OCI-LY7 (cell line): ENCODE data around the gene GUCY1A2. TPM values are rescaled to one million over a fixed set of nuclear protein-coding genes. Genes with fewer than 3 reads are reported as not detected.

Source experiments
- BruUV-seq: library from RNA; stranded (reverse); fragments of 400-500 nt; replicated peaks from 2 replicates; lab custom pipeline; 2021; lab: Mats Ljungman, UMichigan
- CTCF ChIA-PET: fragments of 300-600 bp; sonication (Branson Sonifier 250); formaldehyde crosslinking; loops from one replicate; lab custom pipeline; 2022; ENCODE audit warnings: antibody characterized with exemption; ENCODE audit not compliant: unreplicated experiment; lab: Charles Lee
- POLR2A ChIA-PET: fragments of 300-600 bp; sonication (Branson Sonifier 250); formaldehyde crosslinking; loops from one replicate; lab custom pipeline; 2022; ENCODE audit warnings: antibody characterized with exemption; lab: Charles Lee
- DNase-seq: peaks from one replicate; pipeline ENCODE4 v3.0.0-alpha.2; 2015; ENCODE audit warnings: low spot score
- H2AFZ ChIP-seq: fragments of 200-600 bp; sonication (generic), shearing (Covaris generic); 2 replicates; pipeline ENCODE4 v1.6.1; 2014; ENCODE audit warnings: mild to moderate bottlenecking, antibody characterized with exemption, low read length, moderate library complexity
- H3K27ac ChIP-seq: fragments of 200-600 bp; sonication (generic); 2 replicates; pipeline ENCODE4 v1.5.1; 2014; ENCODE audit warnings: mixed run types, low read depth, mild to moderate bottlenecking, moderate library complexity, low read length, inconsistent platforms; ENCODE audit not compliant: poor library complexity, severe bottlenecking
- H3K36me3 ChIP-seq: fragments of 200-600 bp; sonication (generic); 2 replicates; pipeline ENCODE4 v1.6.1; 2014; ENCODE audit warnings: mild to moderate bottlenecking, antibody characterized with exemption, low read length, moderate library complexity, mixed read lengths; ENCODE audit not compliant: insufficient read depth
- H3K4me1 ChIP-seq: fragments of 200-600 bp; sonication (generic); 2 replicates; pipeline ENCODE4 v1.5.1; 2014; ENCODE audit warnings: mild to moderate bottlenecking, low read length; ENCODE audit not compliant: insufficient read depth, poor library complexity, severe bottlenecking
- H3K4me2 ChIP-seq: fragments of 200-600 bp; sonication (generic); 2 replicates; pipeline ENCODE4 v1.6.1; 2014; ENCODE audit warnings: mild to moderate bottlenecking, low read length
- H3K4me3 ChIP-seq: fragments of 200-600 bp; sonication (generic); 2 replicates; pipeline ENCODE4 v1.5.1; 2014; ENCODE audit warnings: mild to moderate bottlenecking, low read depth, low read length; ENCODE audit not compliant: poor library complexity, severe bottlenecking
- H3K79me2 ChIP-seq: fragments of 200-600 bp; sonication (generic); 2 replicates; pipeline ENCODE4 v1.6.1; 2016; ENCODE audit warnings: low read depth, mild to moderate bottlenecking, low read length, moderate library complexity, mixed read lengths; ENCODE audit not compliant: insufficient read depth
- H3K9me2 ChIP-seq: fragments of 200-600 bp; sonication (generic); 2 replicates; pipeline ENCODE4 v1.6.1; 2016; ENCODE audit warnings: mild to moderate bottlenecking, low read length, mixed read lengths; ENCODE audit not compliant: insufficient read depth
- H3K9me3 ChIP-seq: fragments of 200-600 bp; sonication (generic); 2 replicates; pipeline ENCODE4 v1.6.1; 2014; ENCODE audit warnings: mild to moderate bottlenecking, mixed run types, low read length, mixed read lengths
- H4K20me1 ChIP-seq: fragments of 200-600 bp; sonication (generic); 2 replicates; pipeline ENCODE4 v1.6.1; 2014; ENCODE audit warnings: mild to moderate bottlenecking, antibody characterized with exemption, low read length, moderate library complexity, mixed read lengths; ENCODE audit not compliant: insufficient read depth
- EZH2phosphoT487 ChIP-seq: fragments of 200-600 bp; sonication (generic); IDR thresholded peaks from 2 replicates; pipeline ENCODE4 v1.6.1; 2018; ENCODE audit warnings: low read depth, borderline replicate concordance, mild to moderate bottlenecking, mixed run types, antibody characterized with exemption, low read length, moderate library complexity, mixed read lengths
- intact Hi-C: fragments of 100-400 bp; cut with micrococcal nuclease; formaldehyde crosslinking; loops from one replicate; pipeline ENCODE4 v1.10.0; 2022; ENCODE audit not compliant: unreplicated experiment
- total RNA-seq, 2 experiments: library from RNA; depleted of rRNA in 1 of 2; stranded (reverse); fragments of >200 nt in 1 of 2; shearing (Covaris generic) in 1 of 2; gene quantifications; 2 replicates each; pipeline ENCODE4 v1.2.3, GENCODE V29; 2014 to 2022
- TF ChIP-seq, protein P1 (sequence below): fragments of 200-600 bp; sonication (generic); conservative IDR thresholded peaks from 2 replicates; pipeline ENCODE4 v1.5.1; 2014; ENCODE audit warnings: mild to moderate bottlenecking, antibody characterized with exemption, low read length, moderate library complexity, mixed read lengths

The GUCY1A2 gene
- total RNA-seq, 2 experiments from 2014 or later: under 0.01 TPM; not detected in 1

DNA sequence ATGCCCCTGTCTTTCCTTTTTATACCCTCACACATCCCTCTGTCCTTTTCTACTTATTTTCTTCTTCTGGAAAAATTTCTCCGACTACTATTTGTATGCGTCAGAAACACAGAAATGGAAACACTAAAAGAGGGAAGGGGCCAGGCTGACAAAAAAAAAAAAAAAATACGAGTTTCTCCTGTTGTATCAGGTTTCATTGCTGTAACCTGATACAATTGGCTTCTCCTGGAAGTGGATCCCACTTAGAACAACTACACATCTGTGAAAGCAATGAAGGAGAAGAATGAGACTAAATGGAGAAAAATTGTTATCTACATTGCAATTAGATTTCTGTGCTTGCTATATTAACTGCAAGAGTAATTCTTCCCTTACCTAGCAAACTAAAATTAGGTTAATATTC lies 393.9 kb downstream of the GUCY1A2 start:
- DNase-seq: no peak
- Histone ChIP-seq H3K36me3 (no peaks in the 10 kb centered on the region), H3K4me2 (no peak overlapping the region), H3K9me3 (no peaks in the 10 kb centered on the region), H3K27ac (no peak overlapping the region), H2AFZ (no peak overlapping the region), H3K4me1 (no peaks in the 10 kb centered on the region), H3K79me2 (no peaks in the 10 kb centered on the region), H3K9me2 (no peaks in the 10 kb centered on the region), H3K4me3 (no peak overlapping the region), H4K20me1 (no peaks in the 10 kb centered on the region)
- CTCF ChIA-PET: no interaction called here
- POLR2A ChIA-PET: no interaction called here
- BruUV-seq: no TSS peak
- intact Hi-C loops: no loop called here
- TF ChIP-seq, protein P1, sequence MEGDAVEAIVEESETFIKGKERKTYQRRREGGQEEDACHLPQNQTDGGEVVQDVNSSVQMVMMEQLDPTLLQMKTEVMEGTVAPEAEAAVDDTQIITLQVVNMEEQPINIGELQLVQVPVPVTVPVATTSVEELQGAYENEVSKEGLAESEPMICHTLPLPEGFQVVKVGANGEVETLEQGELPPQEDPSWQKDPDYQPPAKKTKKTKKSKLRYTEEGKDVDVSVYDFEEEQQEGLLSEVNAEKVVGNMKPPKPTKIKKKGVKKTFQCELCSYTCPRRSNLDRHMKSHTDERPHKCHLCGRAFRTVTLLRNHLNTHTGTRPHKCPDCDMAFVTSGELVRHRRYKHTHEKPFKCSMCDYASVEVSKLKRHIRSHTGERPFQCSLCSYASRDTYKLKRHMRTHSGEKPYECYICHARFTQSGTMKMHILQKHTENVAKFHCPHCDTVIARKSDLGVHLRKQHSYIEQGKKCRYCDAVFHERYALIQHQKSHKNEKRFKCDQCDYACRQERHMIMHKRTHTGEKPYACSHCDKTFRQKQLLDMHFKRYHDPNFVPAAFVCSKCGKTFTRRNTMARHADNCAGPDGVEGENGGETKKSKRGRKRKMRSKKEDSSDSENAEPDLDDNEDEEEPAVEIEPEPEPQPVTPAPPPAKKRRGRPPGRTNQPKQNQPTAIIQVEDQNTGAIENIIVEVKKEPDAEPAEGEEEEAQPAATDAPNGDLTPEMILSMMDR: no peak
- no peak for TF ChIP-seq EZH2phosphoT487
